ENCODE measurements around the gene AAGAB. TPM values are rescaled to one million over a fixed set of nuclear protein-coding genes. Genes with fewer than 3 reads are reported as not detected.

AAGAB gene
- total and polyA plus RNA-seq, 5 donors from 2014 or later, result 28.1 to 67.5 (median 54.3) TPM

Other genes starting within 250 kb of the AAGAB start
- 76.6 TPM for gene SMAD3, start 189.1 kb downstream of the AAGAB start, total RNA-seq
- 10 to 100 TPM; 12.0 to 17.0 (median 14.5) TPM for gene SMAD3, start 189.1 kb downstream of the AAGAB start, polyA plus RNA-seq
- gene IQCH, start 125 bp upstream of the AAGAB start, total RNA-seq, result not detected
- under 1 TPM in 3 of 4 donors, not detected in 1; 0.32 to 0.54 (median 0.38) TPM for gene IQCH, start 125 bp upstream of the AAGAB start, polyA plus RNA-seq